OCI-LY3 (cell line): ENCODE results near the gene UBE3B.

Experiments used
- H2AFZ ChIP-seq: fragments of 200-600, 300-600 bp; shearing (Covaris generic); 2 replicates; pipeline ENCODE4 v1.6.0; 2014; ENCODE audit warnings: antibody characterized with exemption, low read depth, low read length
- H3K27ac ChIP-seq: fragments of 200-600, 300-600 bp; sonication (generic); 2 replicates; pipeline ENCODE4 v1.5.1; 2014; ENCODE audit warnings: mild to moderate bottlenecking, low read length, moderate library complexity, mixed read lengths
- H3K27me3 ChIP-seq: fragments of 200-600, 300-600 bp; sonication (generic); 2 replicates; pipeline ENCODE4 v1.6.1; 2014; ENCODE audit warnings: low read depth, low read length, mixed read lengths
- H3K36me3 ChIP-seq: fragments of 200-600, 300-600 bp; sonication (generic); replicated peaks from 2 replicates; pipeline ENCODE3; 2014; ENCODE audit warnings: low read depth, low read length, mixed read lengths
- H3K4me1 ChIP-seq: fragments of 300-600, 200-600 bp; sonication (generic); 2 replicates; pipeline ENCODE4 v1.6.1; 2014; ENCODE audit warnings: low read length, mixed read lengths
- H3K4me2 ChIP-seq: fragments of 200-600, 300-600 bp; sonication (generic); 2 replicates; pipeline ENCODE4 v1.6.1; 2014; ENCODE audit warnings: low read length, mixed read lengths
- H3K4me3 ChIP-seq: fragments of 300-600, 200-600 bp; sonication (generic); 2 replicates; pipeline ENCODE4 v1.5.1; 2014; ENCODE audit warnings: antibody characterized with exemption, mild to moderate bottlenecking, low read length, moderate library complexity
- H3K79me2 ChIP-seq: fragments of 300-600, 200-600 bp; shearing (Covaris generic); 2 replicates; pipeline ENCODE4 v1.6.1; 2014; ENCODE audit warnings: mild to moderate bottlenecking, low read length, mixed read lengths
- H3K9ac ChIP-seq: fragments of 300-600, 200-600 bp; shearing (Covaris generic); 2 replicates; pipeline ENCODE4 v1.6.0; 2014; ENCODE audit warnings: mild to moderate bottlenecking, low read length, moderate library complexity
- H3K9me3 ChIP-seq: fragments of 200-600, 300-600 bp; shearing (Covaris generic); 2 replicates; pipeline ENCODE4 v1.6.1; 2014; ENCODE audit warnings: low read length, mixed read lengths; ENCODE audit not compliant: insufficient read depth
- H4K20me1 ChIP-seq: fragments of 200-600, 300-600 bp; sonication (generic); 2 replicates; pipeline ENCODE4 v1.6.1; 2016; ENCODE audit warnings: low read length, mixed read lengths; ENCODE audit not compliant: insufficient read depth
- EZH2phosphoT487 ChIP-seq: fragments of 200-600 bp; shearing (Covaris generic); IDR thresholded peaks from 2 replicates; pipeline ENCODE4 v1.6.1; 2018; ENCODE audit warnings: antibody characterized with exemption, mixed run types, low read depth
- TF ChIP-seq, protein P1 (sequence below): fragments of 200-600, 300-600 bp; sonication (generic); IDR thresholded peaks from 2 replicates; pipeline ENCODE4 v1.5.1; 2014; ENCODE audit warnings: antibody characterized with exemption, low read length, low read depth

UBE3B gene

DNA sequence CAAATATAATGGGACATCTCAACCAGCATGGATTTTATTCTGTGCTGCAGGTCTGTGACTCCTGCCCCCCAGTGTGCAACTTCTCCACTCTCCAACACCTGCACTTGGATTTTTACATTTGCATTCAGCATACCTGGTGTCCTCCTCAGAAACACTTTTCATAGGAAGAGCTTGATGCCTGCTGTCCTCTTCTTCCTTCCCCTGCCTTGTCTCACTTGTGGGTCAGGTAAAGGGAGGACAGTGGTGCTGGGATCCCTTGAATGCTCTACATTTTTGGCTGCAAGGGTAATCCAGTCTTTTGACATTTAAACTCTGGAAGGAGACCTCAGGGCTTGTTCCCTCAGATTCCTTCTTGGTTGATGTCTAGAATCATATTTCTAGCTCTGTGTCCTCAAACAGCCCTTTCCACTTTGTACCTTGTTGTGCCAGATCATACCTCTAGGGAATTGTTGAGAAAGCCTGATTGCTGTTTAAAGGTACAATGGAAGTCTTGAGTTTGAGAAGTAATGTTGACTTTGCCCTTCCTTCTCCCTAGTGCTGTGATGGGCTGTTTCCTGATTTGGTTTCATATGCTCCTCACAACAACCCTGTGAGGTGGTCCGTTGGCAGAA lies 12.6 kb downstream of the UBE3B start:
- Histone ChIP-seq H3K36me3 (peaks cover 47% of the 10 kb centered on the region), H3K79me2 (no peaks in the 10 kb centered on the region), H2AFZ (no peak overlapping the region), H3K4me2 (no peak overlapping the region), H3K4me3 (no peak overlapping the region), H3K27me3 (no peaks in the 10 kb centered on the region), H3K9ac (no peak overlapping the region), H3K9me3 (no peaks in the 10 kb centered on the region), H4K20me1 (no peaks in the 10 kb centered on the region), H3K4me1 (no peaks in the 10 kb centered on the region), H3K27ac (no peak overlapping the region)
- TF ChIP-seq, protein P1, sequence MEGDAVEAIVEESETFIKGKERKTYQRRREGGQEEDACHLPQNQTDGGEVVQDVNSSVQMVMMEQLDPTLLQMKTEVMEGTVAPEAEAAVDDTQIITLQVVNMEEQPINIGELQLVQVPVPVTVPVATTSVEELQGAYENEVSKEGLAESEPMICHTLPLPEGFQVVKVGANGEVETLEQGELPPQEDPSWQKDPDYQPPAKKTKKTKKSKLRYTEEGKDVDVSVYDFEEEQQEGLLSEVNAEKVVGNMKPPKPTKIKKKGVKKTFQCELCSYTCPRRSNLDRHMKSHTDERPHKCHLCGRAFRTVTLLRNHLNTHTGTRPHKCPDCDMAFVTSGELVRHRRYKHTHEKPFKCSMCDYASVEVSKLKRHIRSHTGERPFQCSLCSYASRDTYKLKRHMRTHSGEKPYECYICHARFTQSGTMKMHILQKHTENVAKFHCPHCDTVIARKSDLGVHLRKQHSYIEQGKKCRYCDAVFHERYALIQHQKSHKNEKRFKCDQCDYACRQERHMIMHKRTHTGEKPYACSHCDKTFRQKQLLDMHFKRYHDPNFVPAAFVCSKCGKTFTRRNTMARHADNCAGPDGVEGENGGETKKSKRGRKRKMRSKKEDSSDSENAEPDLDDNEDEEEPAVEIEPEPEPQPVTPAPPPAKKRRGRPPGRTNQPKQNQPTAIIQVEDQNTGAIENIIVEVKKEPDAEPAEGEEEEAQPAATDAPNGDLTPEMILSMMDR: no peak
- no peak for TF ChIP-seq EZH2phosphoT487

DNA sequence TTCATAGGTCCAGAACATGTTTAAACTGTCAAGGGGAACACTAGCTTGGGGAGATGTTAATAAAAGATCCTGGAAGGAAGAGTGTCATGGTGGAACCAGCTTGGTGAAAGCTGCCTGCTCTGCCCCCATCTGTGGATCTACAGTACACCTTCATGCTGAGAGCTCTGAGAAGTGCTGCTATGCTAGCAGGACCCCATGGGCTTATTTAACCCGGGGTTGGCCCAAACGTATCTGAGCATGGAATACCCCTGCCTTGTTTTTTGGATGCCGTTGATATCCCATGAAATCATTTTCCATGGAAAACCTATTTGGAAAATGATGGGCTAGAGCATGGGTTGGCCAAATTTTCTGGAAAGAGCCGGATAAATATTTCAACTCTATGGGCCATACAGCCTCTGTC lies 14.2 kb downstream of the UBE3B start:
- Histone ChIP-seq H4K20me1 (no peaks in the 10 kb centered on the region), H3K36me3 (peaks cover 40% of the 10 kb centered on the region), H3K9me3 (no peaks in the 10 kb centered on the region), H3K27me3 (no peaks in the 10 kb centered on the region), H3K4me3 (no peak overlapping the region), H3K4me2 (no peak overlapping the region), H3K9ac (no peak overlapping the region), H2AFZ (no peak overlapping the region), H3K27ac (no peak overlapping the region), H3K79me2 (no peaks in the 10 kb centered on the region), H3K4me1 (no peaks in the 10 kb centered on the region)
- TF ChIP-seq, protein P1: no peak
- no peak for TF ChIP-seq EZH2phosphoT487

DNA sequence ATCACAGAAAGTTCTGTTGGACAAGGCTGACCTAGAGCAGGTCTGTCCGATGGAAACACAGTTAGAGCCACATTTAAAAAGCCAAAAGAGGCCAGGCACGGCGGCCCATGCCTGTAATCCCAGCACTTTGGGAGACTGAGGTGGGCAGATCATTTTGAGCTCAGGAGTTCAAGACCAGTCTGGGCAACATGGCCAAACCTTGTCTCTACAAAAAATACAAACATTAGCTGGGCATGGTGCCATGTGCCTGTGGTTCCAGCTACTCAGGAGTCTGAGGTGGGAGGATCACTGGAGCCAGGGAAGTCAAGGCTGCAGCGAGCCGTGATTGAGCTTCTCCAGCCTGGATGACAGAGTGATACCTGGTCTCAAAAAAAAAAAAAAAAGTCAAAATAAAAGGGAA lies 14.9 kb downstream of the UBE3B start:
- Histone ChIP-seq H3K36me3 (peaks cover 37% of the 10 kb centered on the region), H3K9me3 (no peaks in the 10 kb centered on the region), H3K4me3 (no peak overlapping the region), H3K9ac (no peak overlapping the region), H3K4me1 (no peaks in the 10 kb centered on the region), H3K79me2 (no peaks in the 10 kb centered on the region), H3K27ac (no peak overlapping the region), H3K4me2 (no peak overlapping the region), H2AFZ (no peak overlapping the region), H4K20me1 (no peaks in the 10 kb centered on the region), H3K27me3 (no peaks in the 10 kb centered on the region)
- no peak for TF ChIP-seq EZH2phosphoT487
- TF ChIP-seq, protein P1: no peak

DNA sequence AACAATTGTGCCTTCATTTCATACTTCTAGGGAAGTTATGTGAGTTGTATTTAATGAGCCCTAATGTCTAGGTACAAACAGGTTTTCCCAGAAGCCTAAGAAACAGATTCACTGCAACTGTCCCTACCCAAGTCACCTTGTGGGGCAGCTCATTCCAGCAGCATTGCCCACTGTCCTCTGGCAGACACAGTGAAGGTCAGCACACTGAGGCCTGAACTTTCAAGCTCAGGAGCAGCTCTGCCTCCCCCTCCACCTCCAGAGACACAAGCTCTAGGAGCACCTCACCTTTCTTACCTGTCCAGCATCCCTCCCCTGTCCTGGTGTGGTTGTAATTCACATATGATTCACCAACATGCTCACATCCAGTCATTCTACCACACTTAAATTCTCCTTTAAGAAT lies 15.7 kb downstream of the UBE3B start:
- H4K20me1 ChIP-seq: no peaks in the 10 kb centered on the region
- no peaks in the 10 kb centered on the region for H3K9me3 ChIP-seq
- H3K4me1 ChIP-seq: no peaks in the 10 kb centered on the region
- no peak overlapping the region for H3K4me3 ChIP-seq
- H3K27ac ChIP-seq: no peak overlapping the region
- no peak overlapping the region for H3K9ac ChIP-seq
- no peak overlapping the region for H3K4me2 ChIP-seq
- H2AFZ ChIP-seq: no peak overlapping the region
- H3K36me3 ChIP-seq: peaks cover 30% of the 10 kb centered on the region
- H3K79me2 ChIP-seq: no peaks in the 10 kb centered on the region
- H3K27me3 ChIP-seq: no peaks in the 10 kb centered on the region
- no peak for TF ChIP-seq EZH2phosphoT487
- TF ChIP-seq, protein P1: no peak
